GM18907 (cell line): ENCODE data around the gene C15orf62.

Source experiments
- ATAC-seq: cut with Tn5 transposase; IDR thresholded peaks from one replicate; pipeline ENCODE4 v1.9.1; 2021; ENCODE audit warnings: mild to moderate bottlenecking, moderate library complexity; ENCODE audit not compliant: unreplicated experiment

The C15orf62 gene

GRCh38 chr15:40808861-40809450 lies 39.2 kb downstream of the C15orf62 start:
- no peak for ATAC-seq

- ATAC-seq: no peak
Observed at GRCh38 chr15:40812721-40813425, 43.1 kb downstream of the C15orf62 start.

- ATAC-seq: no peak
Observed at GRCh38 chr15:40815042-40815698, 45.4 kb downstream of the C15orf62 start.

- no peak for ATAC-seq
Observed at GRCh38 chr15:40819048-40819447, 49.3 kb downstream of the C15orf62 start.

GRCh38 chr15:40821195-40821594 lies 51.4 kb downstream of the C15orf62 start:
- ATAC-seq: no peak
